Measurements from ENCODE around the gene ZP2. TPM values are rescaled to one million over a fixed set of nuclear protein-coding genes. Genes with fewer than 3 reads are reported as not detected.

The ZP2 gene
- total and polyA plus RNA-seq, 4 donors, result not detected

DNA sequence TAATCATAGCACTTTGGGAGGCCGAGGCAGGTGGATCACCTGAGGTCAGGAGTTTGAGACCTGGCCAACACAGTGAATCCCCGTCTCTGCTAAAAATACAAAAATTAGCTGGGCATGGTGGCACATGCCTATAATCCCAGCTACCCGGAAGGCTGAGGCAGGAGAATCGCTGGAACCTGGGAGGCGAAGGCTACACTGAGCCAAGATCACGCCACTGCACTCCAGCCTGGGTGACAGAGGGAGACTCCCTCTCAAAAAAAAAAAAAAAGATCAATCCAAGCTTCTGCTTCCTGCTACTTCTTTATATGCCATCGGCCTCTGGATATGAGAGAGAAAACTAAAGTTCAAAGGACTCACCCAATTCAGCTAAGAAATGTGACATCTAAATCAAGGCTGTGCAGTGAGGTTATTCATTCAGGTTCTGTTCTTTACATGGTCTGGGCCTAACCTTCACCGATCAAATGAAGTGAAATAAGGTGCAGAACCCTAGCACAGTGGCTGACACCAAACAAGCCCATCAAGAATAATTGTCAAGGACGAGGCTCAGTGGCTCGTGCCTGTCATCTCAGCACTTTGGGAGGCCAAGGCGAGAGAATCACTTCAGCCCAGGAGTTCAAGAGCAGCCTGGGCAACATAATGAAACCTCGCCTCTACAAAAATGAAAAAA is 25.6 kb downstream of the ZP2 start (continued):
- no peak for TF ChIP-seq CTCF (IDR thresholded peaks at IDR 0.05; ENCODE audit: low read depth, low read length, missing input control)
- TF ChIP-seq FOXA1 (IDR thresholded peaks at IDR 0.05), result no peak
- no peak for TF ChIP-seq MAX (IDR thresholded peaks at IDR 0.05)
- TF ChIP-seq HNF4G (IDR thresholded peaks at IDR 0.05), result no peak
- TF ChIP-seq SP1 (IDR thresholded peaks at IDR 0.05), result no peak
- no peak for TF ChIP-seq ZBTB33 (IDR thresholded peaks at IDR 0.05)

DNA sequence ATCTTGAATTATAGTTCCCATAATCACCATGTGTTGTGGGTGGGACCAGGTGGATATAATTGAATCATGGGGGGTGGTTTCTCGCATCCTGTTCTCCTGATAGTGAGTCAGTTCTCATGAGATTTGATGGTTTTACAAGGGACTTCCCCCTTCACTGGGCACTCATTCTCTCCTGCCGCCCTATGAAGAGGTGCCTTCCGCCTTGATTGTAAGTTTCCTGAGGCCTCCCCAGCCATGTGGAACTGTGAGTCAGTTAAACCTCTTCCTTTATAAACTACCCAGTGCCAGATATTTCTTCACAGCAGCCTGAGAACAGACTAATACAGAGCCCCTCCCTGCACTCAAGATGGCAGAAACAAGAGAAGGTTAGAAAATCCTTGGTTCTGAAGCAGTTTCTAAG is 26.5 kb downstream of the ZP2 start:
- no peak for TF ChIP-seq SP1 (IDR thresholded peaks at IDR 0.05)
- no peak for TF ChIP-seq MAX (IDR thresholded peaks at IDR 0.05)
- TF ChIP-seq, protein P1, sequence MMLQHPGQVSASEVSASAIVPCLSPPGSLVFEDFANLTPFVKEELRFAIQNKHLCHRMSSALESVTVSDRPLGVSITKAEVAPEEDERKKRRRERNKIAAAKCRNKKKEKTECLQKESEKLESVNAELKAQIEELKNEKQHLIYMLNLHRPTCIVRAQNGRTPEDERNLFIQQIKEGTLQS (IDR thresholded peaks at IDR 0.05), result no peak
- TF ChIP-seq JUND (IDR thresholded peaks at IDR 0.05), result no peak
- no peak for TF ChIP-seq YY1 (IDR thresholded peaks at IDR 0.05)
- TF ChIP-seq ZBTB33 (IDR thresholded peaks at IDR 0.05), result no peak
- no peak for TF ChIP-seq RAD21 (IDR thresholded peaks at IDR 0.05)
- no peak for TF ChIP-seq GABPA (IDR thresholded peaks at IDR 0.05 in 1 of 2, conservative IDR thresholded peaks at IDR 0.05 in 1 of 2)
- TF ChIP-seq TAF1 (conservative IDR thresholded peaks at IDR 0.05), result no peak
- TF ChIP-seq REST (IDR thresholded peaks at IDR 0.05), result no peak
- no peak overlapping the region for H3K4me3 ChIP-seq (ENCODE audit: low read depth in 1 of 3, low read length in 3 of 3)
- H3K36me3 ChIP-seq (ENCODE audit: control insufficient read depth in 4 of 4, insufficient read depth in 3 of 4, low read depth in 1 of 4, low read length in 3 of 4), result peaks cover 0 to 3% (median under 1%) of the 10 kb centered on the region in 4 donors
- no peaks in the 10 kb centered on the region for H3K27me3 ChIP-seq (ENCODE audit: control insufficient read depth in 4 of 4, insufficient read depth in 4 of 4, low read length in 3 of 4)
- H3K9ac ChIP-seq (ENCODE audit: low read depth in 1 of 2, low read length in 2 of 2), result no peak overlapping the region
- H3K9me3 ChIP-seq (ENCODE audit: control insufficient read depth in 4 of 4, low read length in 3 of 4), result no peaks in the 10 kb centered on the region
- no peak for DNase-seq (ENCODE audit: low spot score)
- WGBS, result 87% methylated on average over 3 of the region's 3 CpGs
- H3K27ac ChIP-seq (ENCODE audit: low read depth in 1 of 2, low read length in 2 of 2), result no peak overlapping the region
- peaks cover 0 to 2% (median 0%) of the 10 kb centered on the region in 4 donors for H3K4me1 ChIP-seq (ENCODE audit: control insufficient read depth in 4 of 4, insufficient read depth in 4 of 4, low read length in 3 of 4)
